Large intestine (tissue), 3 donors: Measurements from ENCODE around the gene INTS1. TPM values are rescaled to one million over a fixed set of nuclear protein-coding genes. Genes with fewer than 3 reads are reported as not detected.

Experiments
- DNase-seq, 2 donors: peaks; one replicate each; pipeline versions ENCODE4 v3.0.0 to v3.0.0-alpha.2; 2013
- H3K27ac ChIP-seq: one replicate; pipeline ENCODE4 v1.5.1; 2013; ENCODE audit warnings: low read length
- H3K27me3 ChIP-seq: 2 replicates; pipeline ENCODE4 v1.6.1; 2013; ENCODE audit warnings: low read length; ENCODE audit not compliant: control insufficient read depth, insufficient read depth
- H3K36me3 ChIP-seq: 2 replicates; pipeline ENCODE4 v1.6.1; 2013; ENCODE audit warnings: low read length; ENCODE audit not compliant: control insufficient read depth, insufficient read depth
- H3K4me1 ChIP-seq: one replicate; pipeline ENCODE4 v1.6.1; 2013; ENCODE audit warnings: low read length; ENCODE audit not compliant: control insufficient read depth, insufficient read depth
- H3K4me3 ChIP-seq: one replicate; pipeline ENCODE4 v1.5.1; 2013; ENCODE audit warnings: low read length
- H3K9me3 ChIP-seq: one replicate; pipeline ENCODE4 v1.6.1; 2013; ENCODE audit warnings: mild to moderate bottlenecking, low read depth, low read length, moderate library complexity; ENCODE audit not compliant: control insufficient read depth
- WGBS: methylation state at CpG from one replicate; pipeline ENCODE4 v1.1.5; 2013; ENCODE audit warnings: low lambda C conversion rate; ENCODE audit not compliant: insufficient coverage; 5-methylcytosine and 5-hydroxymethylcytosine counted together
- polyA plus RNA-seq: library from polyadenylated mRNA; unstranded; fragments of 120-200 nt; gene quantifications from one replicate; pipeline ENCODE4 v1.2.1, GENCODE V29; 2013

The INTS1 gene
- polyA plus RNA-seq, 1 donor: 50.0 TPM

DNA sequence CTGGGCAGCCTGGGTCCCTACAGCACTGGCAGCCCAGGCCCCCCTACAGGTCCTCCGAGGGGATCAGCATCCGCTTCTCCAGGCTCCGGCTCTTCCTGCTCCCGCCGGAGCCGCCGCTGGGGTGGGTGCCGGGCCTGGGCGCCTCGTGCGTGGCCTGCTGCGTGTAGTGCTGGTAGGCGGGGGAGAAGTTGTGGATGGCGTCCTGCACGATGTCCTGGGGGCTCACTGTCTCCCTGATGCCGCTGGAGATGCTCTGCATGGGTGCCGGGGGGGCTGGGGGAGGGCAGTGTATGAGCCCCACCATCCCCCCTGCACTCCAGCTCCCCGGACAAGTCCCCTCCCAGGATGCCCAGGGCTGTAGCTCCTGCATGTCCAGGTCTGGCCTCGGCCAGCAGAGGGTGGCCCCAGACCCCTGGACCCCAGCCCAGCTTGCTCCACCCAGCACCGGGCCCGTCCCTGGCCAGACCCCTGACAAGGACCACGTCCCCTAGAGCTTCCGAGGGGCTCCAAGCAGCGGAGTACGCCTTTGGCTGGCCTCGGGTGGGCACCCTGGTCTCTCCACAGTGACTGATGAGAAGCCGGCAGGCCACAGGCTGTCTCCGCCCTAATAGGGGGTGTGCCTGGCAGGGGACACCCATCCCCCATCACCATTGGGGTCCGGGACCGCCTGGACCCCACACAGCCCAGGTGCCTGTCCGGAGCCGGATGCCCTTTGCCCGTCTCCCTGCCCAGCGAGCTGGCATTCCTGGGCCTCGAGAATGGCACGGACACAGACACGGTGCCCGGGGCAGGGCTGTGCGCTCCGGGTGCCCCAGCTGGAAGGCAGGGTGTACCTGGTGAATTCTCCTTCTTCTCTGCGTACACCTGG, 43.0 kb upstream of the INTS1 start:
- H3K27me3 ChIP-seq: no peaks in the 10 kb centered on the region
- WGBS: no CpG with 5 or more reads among the region's 41 CpGs
- no peak overlapping the region for H3K27ac ChIP-seq
- H3K9me3 ChIP-seq: peaks cover 3% of the 10 kb centered on the region
- H3K36me3 ChIP-seq: peaks cover 58% of the 10 kb centered on the region
- peaks cover 4% of the 10 kb centered on the region for H3K4me1 ChIP-seq
- DNase-seq: no peak
- H3K4me3 ChIP-seq: no peak overlapping the region

- Histone ChIP-seq H3K27ac (no peak overlapping the region), H3K36me3 (peaks cover 65% of the 10 kb centered on the region), H3K4me1 (peaks cover 4% of the 10 kb centered on the region), H3K4me3 (no peak overlapping the region), H3K27me3 (no peaks in the 10 kb centered on the region), H3K9me3 (peaks cover 3% of the 10 kb centered on the region)
- WGBS: no CpG with 5 or more reads among the region's 28 CpGs
- DNase-seq: no peak
These were observed 42.2 kb upstream of the INTS1 start for GRCh38 chr7:1546274-1546908.

DNA sequence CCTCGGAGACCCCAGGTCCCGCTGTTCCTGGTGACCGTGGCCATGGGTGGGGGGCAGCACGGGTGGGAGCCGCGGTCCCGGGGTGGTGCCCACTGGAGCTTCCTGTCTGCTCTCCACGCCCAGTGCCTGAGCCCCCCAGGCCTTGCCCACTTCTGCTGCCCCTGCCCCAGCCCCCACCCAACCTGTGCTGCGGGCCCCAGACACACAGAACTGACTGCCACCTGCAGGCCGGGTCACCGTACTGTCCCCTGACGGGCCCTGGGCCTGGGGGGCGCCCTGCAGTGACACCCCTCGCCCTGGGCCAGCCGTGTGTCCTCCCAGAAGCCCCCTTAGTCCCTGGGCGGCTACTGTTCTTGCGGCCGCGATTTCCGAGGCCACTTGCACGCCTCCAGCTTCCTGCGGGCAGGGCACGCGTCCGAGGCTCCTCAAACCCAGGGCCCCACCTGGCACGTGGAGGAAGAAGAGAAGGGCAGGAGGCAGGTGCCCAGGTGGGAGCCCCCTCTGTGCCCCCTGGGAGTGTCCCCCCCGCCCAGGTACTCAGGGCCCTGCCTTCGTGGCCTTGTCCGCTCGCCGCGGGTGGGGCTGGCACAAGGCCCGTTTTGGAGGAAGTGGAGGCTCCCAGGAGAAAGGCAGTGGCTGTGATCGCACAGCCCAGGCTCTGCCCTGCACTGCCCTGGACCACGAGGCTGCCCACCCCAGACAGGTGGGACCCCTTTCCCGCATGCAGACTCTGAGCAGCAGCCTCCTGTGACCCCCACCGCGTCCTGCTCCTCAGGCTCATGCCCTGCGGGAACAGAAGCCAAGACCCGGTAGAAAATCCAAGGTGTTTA, 41.4 kb upstream of the INTS1 start:
- peaks cover 69% of the 10 kb centered on the region for H3K36me3 ChIP-seq
- WGBS: no CpG with 5 or more reads among the region's 40 CpGs
- H3K27ac ChIP-seq: no peak overlapping the region
- H3K4me1 ChIP-seq: peaks cover 4% of the 10 kb centered on the region
- H3K9me3 ChIP-seq: peaks cover 3% of the 10 kb centered on the region
- no peaks in the 10 kb centered on the region for H3K27me3 ChIP-seq
- H3K4me3 ChIP-seq: no peak overlapping the region
- no peak for DNase-seq

GRCh38 chr7:1544896-1545416, 40.8 kb upstream of the INTS1 start:
- no CpG with 5 or more reads among the region's 16 CpGs for WGBS
- no peak overlapping the region for H3K4me3 ChIP-seq
- H3K4me1 ChIP-seq: peaks cover 4% of the 10 kb centered on the region
- H3K9me3 ChIP-seq: peaks cover 5% of the 10 kb centered on the region
- no peaks in the 10 kb centered on the region for H3K27me3 ChIP-seq
- H3K36me3 ChIP-seq: peaks cover 67% of the 10 kb centered on the region
- no peak overlapping the region for H3K27ac ChIP-seq
- no peak for DNase-seq

DNA sequence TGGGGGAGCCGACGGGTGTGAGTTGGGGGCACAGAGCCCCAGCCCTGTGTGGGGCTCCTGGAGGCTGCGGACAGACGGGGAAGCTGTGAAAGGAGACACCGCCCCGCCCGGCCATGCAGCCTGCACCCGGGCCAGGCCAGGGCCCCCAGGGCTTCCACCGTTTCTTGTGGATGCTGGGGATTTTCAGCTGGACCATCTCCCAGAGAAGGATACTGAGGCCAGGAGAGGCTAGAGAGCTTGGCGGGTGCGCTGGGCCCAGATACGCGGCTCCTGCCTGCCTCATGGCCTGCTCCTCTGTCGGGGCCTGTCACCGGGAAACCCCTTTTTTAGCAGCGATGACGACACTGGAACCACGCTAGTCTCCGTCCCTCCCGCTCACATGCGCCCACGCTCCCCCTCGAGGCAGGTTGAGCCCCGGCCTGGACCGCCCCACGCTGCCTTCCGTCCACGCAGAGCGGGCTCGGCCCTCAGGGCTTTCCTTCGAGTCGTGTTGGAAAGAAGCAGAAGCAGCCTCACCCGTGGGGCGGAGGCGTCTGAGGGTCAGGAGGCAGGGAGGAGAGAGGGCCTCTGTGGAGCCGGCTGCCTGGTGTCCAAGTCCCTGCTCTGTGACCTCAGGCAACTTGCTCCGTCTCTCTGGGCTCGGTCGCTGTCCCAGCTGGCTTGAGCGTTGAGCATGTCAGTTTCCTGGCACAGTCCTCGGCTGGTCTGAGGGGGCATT, 40.1 kb upstream of the INTS1 start:
- Histone ChIP-seq H3K4me3 (no peak overlapping the region), H3K9me3 (peaks cover 8% of the 10 kb centered on the region), H3K27ac (no peak overlapping the region), H3K4me1 (peaks cover 4% of the 10 kb centered on the region), H3K27me3 (no peaks in the 10 kb centered on the region), H3K36me3 (peaks cover 67% of the 10 kb centered on the region)
- WGBS: no CpG with 5 or more reads among the region's 41 CpGs
- DNase-seq: no peak

DNA sequence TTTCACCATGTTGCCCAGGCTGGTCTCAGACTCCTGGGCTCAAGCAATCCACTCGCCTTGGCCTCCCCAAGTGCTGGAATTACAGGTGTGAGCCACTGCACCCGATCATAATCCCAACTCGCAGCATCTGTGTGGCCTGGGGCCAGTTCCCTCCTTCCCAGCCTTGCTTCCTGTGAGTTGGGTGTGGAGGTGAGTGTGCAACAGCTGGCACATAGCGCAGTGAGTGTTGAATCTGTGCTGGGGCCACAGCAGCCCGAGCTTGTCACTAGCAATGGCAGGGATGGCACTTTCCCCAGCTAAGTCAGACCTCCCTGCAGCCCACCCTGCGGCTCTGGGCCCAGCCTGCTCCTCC, 39.6 kb upstream of the INTS1 start:
- H3K4me3 ChIP-seq: no peak overlapping the region
- H3K9me3 ChIP-seq: peaks cover 8% of the 10 kb centered on the region
- H3K27ac ChIP-seq: no peak overlapping the region
- WGBS: no CpG with 5 or more reads among the region's 6 CpGs
- DNase-seq: no peak
- H3K36me3 ChIP-seq: peaks cover 67% of the 10 kb centered on the region
- H3K4me1 ChIP-seq: peaks cover 4% of the 10 kb centered on the region
- no peaks in the 10 kb centered on the region for H3K27me3 ChIP-seq

DNA sequence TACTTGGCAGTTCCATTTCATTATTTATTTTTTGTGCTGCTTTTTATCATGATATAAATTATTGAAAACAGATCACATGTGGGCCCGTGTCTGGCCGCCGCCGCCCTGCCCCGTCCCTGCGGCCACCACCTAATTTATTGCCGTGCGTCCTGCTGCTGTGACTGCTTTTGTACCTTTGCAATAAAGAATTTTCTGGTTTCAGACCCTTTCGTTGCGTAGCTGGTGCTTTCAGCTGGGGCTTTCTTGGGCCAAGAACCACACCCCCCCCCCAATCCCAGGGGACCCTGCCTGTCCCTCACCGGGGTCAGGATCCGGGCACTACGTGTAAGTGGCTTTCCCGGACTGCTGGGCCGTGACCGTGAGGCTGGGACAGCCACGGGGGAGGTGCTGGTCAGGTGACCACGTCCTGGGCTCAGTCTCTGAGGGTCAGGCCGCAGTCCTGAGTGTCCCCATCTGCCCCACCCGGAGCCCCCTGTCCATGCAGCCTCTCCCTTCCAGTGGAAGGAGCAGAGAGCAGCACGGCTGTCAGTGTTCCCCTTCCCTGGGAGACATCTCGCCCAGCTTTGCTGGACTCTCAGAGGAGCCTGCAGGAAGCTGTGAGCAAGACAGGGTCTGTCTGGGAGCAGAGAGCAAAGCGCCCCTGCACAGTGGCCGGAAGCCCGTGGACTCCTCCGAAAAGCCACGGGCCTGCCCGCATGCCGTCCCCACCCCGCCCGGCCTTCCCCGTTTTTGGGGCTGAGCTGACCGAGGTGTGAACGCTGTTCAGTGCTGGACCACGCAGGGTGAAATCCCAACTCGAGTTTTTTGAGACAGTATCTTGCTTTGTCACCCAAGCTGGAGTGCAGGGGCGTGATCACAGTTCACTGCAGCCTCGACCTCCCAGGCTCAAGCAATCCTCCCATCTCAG, 38.9 kb upstream of the INTS1 start:
- Histone ChIP-seq H3K4me1 (peaks cover 8% of the 10 kb centered on the region), H3K27ac (no peak overlapping the region), H3K27me3 (no peaks in the 10 kb centered on the region), H3K9me3 (peaks cover 8% of the 10 kb centered on the region), H3K36me3 (peaks cover 59% of the 10 kb centered on the region), H3K4me3 (no peak overlapping the region)
- no CpG with 5 or more reads among the region's 38 CpGs for WGBS
- DNase-seq: no peak

DNA sequence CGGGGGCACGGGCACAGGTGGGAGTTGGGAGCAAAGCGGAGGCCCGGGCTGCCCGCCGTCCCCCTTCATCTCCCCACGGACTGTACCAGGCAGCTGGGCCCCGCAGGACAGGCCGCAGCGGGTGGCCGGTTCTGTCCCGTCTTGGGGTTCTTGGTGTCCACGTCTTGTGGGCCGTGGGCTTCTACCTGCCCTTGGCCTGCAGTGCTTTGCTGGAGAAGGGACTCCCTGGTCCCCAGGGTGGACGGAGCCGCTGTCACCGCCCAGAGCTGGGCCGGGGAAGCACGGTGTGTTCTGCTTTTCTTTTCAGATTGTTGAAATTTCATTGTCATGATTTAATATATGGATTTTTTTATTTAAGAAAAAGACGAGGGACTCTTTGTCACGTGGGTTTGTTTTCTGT, 38.1 kb upstream of the INTS1 start:
- no peaks in the 10 kb centered on the region for H3K27me3 ChIP-seq
- WGBS: no CpG with 5 or more reads among the region's 21 CpGs
- DNase-seq: no peak
- H3K4me1 ChIP-seq: peaks cover 16% of the 10 kb centered on the region
- H3K9me3 ChIP-seq: peaks cover 14% of the 10 kb centered on the region
- H3K27ac ChIP-seq: no peak overlapping the region
- peaks cover 52% of the 10 kb centered on the region for H3K36me3 ChIP-seq
- H3K4me3 ChIP-seq: no peak overlapping the region

- Histone ChIP-seq H3K27ac (no peak overlapping the region), H3K9me3 (peaks cover 17% of the 10 kb centered on the region), H3K4me1 (peaks cover 22% of the 10 kb centered on the region), H3K27me3 (no peaks in the 10 kb centered on the region), H3K4me3 (no peak overlapping the region), H3K36me3 (peaks cover 45% of the 10 kb centered on the region)
- no peak for DNase-seq
- WGBS: no CpG with 5 or more reads among the region's 33 CpGs
These were observed 37.4 kb upstream of the INTS1 start for GRCh38 chr7:1541431-1542162.
